ENCODE measurements around the gene LHFPL2. TPM values are rescaled to one million over a fixed set of nuclear protein-coding genes. Genes with fewer than 3 reads are reported as not detected.

LHFPL2 gene
- total RNA-seq, 2 experiments from 2014 or later = 0.27 to 0.31 TPM

- POLR2A ChIA-PET = no interaction called here
- CTCF ChIA-PET = interaction anchor here (0.5 to 1.1 kb wide), 3 partner anchors 10 to 563 kb away, joined by 3 to 4 read pairs (median 3); no protein-coding TSS in a partner anchor
These were observed 1.2 kb downstream of the LHFPL2 start for GRCh38 chr5:78647351-78647818.

- CTCF ChIA-PET = no interaction called here
- POLR2A ChIA-PET = no interaction called here
These were observed 3.8 kb downstream of the LHFPL2 start for GRCh38 chr5:78644741-78645300.

- ChIA-PET POLR2A (no interaction called here), CTCF (no interaction called here)
These were observed 4.4 kb downstream of the LHFPL2 start for GRCh38 chr5:78644129-78644528.

- CTCF ChIA-PET = no interaction called here
- POLR2A ChIA-PET = no interaction called here
These were observed 5.9 kb downstream of the LHFPL2 start for GRCh38 chr5:78642701-78643100.

GRCh38 chr5:78640662-78641474 lies 7.7 kb downstream of the LHFPL2 start:
- CTCF ChIA-PET = no interaction called here
- POLR2A ChIA-PET = no interaction called here

- CTCF ChIA-PET = no interaction called here
- POLR2A ChIA-PET = no interaction called here
These were observed 8.8 kb downstream of the LHFPL2 start for GRCh38 chr5:78639791-78640190.

GRCh38 chr5:78638973-78639669 lies 9.5 kb downstream of the LHFPL2 start:
- POLR2A ChIA-PET = no interaction called here

GRCh38 chr5:78638423-78638822 lies 10.1 kb downstream of the LHFPL2 start:
- ChIA-PET CTCF (interaction anchor here (1.4 kb wide), 1 partner anchor 9 kb away, joined by 3 read pairs; no protein-coding TSS in a partner anchor), POLR2A (no interaction called here)

More at GRCh38 chr5:78638973-78639669, 9.5 kb downstream of the LHFPL2 start:
- CTCF ChIA-PET = no interaction called here

GRCh38 chr5:78637468-78637867 lies 11.1 kb downstream of the LHFPL2 start:
- ChIA-PET CTCF (interaction anchor here (1.4 kb wide), 1 partner anchor 10 kb away, joined by 3 read pairs; no protein-coding TSS in a partner anchor), POLR2A (no interaction called here)

GRCh38 chr5:78636682-78637081 lies 11.9 kb downstream of the LHFPL2 start:
- CTCF ChIA-PET = no interaction called here
- POLR2A ChIA-PET = no interaction called here

- CTCF ChIA-PET = no interaction called here
- POLR2A ChIA-PET = no interaction called here
These were observed 13.9 kb downstream of the LHFPL2 start for GRCh38 chr5:78634634-78635033.

- POLR2A ChIA-PET = no interaction called here
- CTCF ChIA-PET = no interaction called here
These were observed 14.3 kb downstream of the LHFPL2 start for GRCh38 chr5:78634229-78634628.

GRCh38 chr5:78633700-78634099 lies 14.9 kb downstream of the LHFPL2 start:
- ChIA-PET POLR2A (no interaction called here), CTCF (no interaction called here)

- CTCF ChIA-PET = no interaction called here
- POLR2A ChIA-PET = no interaction called here
These were observed 16.1 kb downstream of the LHFPL2 start for GRCh38 chr5:78632467-78632866.

- POLR2A ChIA-PET = no interaction called here
- CTCF ChIA-PET = no interaction called here
These were observed 16.6 kb downstream of the LHFPL2 start for GRCh38 chr5:78631931-78632330.

GRCh38 chr5:78630047-78630446 lies 18.5 kb downstream of the LHFPL2 start:
- CTCF ChIA-PET = no interaction called here
- POLR2A ChIA-PET = no interaction called here

GRCh38 chr5:78629624-78630023 lies 18.9 kb downstream of the LHFPL2 start:
- POLR2A ChIA-PET = no interaction called here
- CTCF ChIA-PET = no interaction called here

- POLR2A ChIA-PET = no interaction called here
- CTCF ChIA-PET = no interaction called here
These were observed 20.1 kb downstream of the LHFPL2 start for GRCh38 chr5:78628270-78628992.

- ChIA-PET POLR2A (no interaction called here), CTCF (no interaction called here)
These were observed 20.8 kb downstream of the LHFPL2 start for GRCh38 chr5:78627766-78628165.

GRCh38 chr5:78627175-78627574 lies 21.4 kb downstream of the LHFPL2 start:
- POLR2A ChIA-PET = no interaction called here
- CTCF ChIA-PET = no interaction called here

Data from activated CD8-positive, alpha-beta memory T cell treated with anti-CD3 and anti-CD28 coated beads for 36 hours (primary cell).